Natural killer cell (primary cell): ENCODE results near the gene PNMA8A. TPM values are rescaled to one million over a fixed set of nuclear protein-coding genes. Genes with fewer than 3 reads are reported as not detected.

ENCODE experiments used
- ATAC-seq, 3 donors: fragments of 150-1000 bp in 2 of 3; fragments of 200-7000 bp in 1 of 3; cut with Tn5 transposase; 1 replicate in 1 of 3; 2 replicates in 2 of 3; pipeline ENCODE4 v1.10.0; 2021; ENCODE audit warnings: mild to moderate bottlenecking in 2 of 3, moderate library complexity in 2 of 3
- DNase-seq, 2 donors: peaks; one replicate each; pipeline versions ENCODE4 v3.0.0 to v3.0.0-alpha.2; 2013 to 2021; ENCODE audit warnings: mixed read lengths in 1 of 2
- H3K27ac ChIP-seq: one replicate; pipeline ENCODE4 v1.5.1; 2013; ENCODE audit warnings: mild to moderate bottlenecking, low read length
- H3K27me3 ChIP-seq: one replicate; pipeline ENCODE4 v1.6.1; 2013; ENCODE audit warnings: low read length; ENCODE audit not compliant: control insufficient read depth, insufficient read depth
- H3K36me3 ChIP-seq: one replicate; pipeline ENCODE4 v1.6.1; 2013; ENCODE audit warnings: low read length; ENCODE audit not compliant: control insufficient read depth, insufficient read depth
- H3K4me1 ChIP-seq: one replicate; pipeline ENCODE4 v1.6.1; 2013; ENCODE audit warnings: low read length; ENCODE audit not compliant: control insufficient read depth, insufficient read depth
- H3K4me3 ChIP-seq: one replicate; pipeline ENCODE4 v1.5.1; 2013; ENCODE audit warnings: low read length
- H3K9me3 ChIP-seq: one replicate; pipeline ENCODE4 v1.6.1; 2013; ENCODE audit warnings: low read length; ENCODE audit not compliant: control insufficient read depth, insufficient read depth
- H3K27ac Mint-ChIP-seq, 2 donors: one replicate each; pipeline ENCODE4 v1.8.0; 2022; ENCODE audit warnings: mild to moderate bottlenecking in 2 of 2, mixed read lengths in 2 of 2, moderate library complexity in 1 of 2
- H3K27me3 Mint-ChIP-seq, 2 donors: one replicate each; pipeline ENCODE4 v1.8.0; 2022; ENCODE audit warnings: low read depth in 2 of 2, mixed read lengths in 2 of 2
- H3K36me3 Mint-ChIP-seq: one replicate; pipeline ENCODE4 v1.8.0; 2022; ENCODE audit warnings: mixed read lengths
- H3K4me1 Mint-ChIP-seq, 2 donors: one replicate each; pipeline ENCODE4 v1.8.0; 2022; ENCODE audit warnings: mixed read lengths in 2 of 2
- H3K4me3 Mint-ChIP-seq: one replicate; pipeline ENCODE4 v1.8.0; 2022; ENCODE audit warnings: mild to moderate bottlenecking, moderate library complexity, mixed read lengths
- H3K9me3 Mint-ChIP-seq, 2 donors: one replicate each; pipeline ENCODE4 v1.8.0; 2022; ENCODE audit warnings: mixed read lengths in 2 of 2
- CTCF ChIP-seq: fragments of 200-600 bp; IDR thresholded peaks from one replicate; pipeline ENCODE4 v1.8.0; 2022; ENCODE audit warnings: antibody characterized with exemption
- WGBS: methylation state at CpG from one replicate; pipeline ENCODE4 v1.1.7; 2013; ENCODE audit warnings: missing lambda C conversion rate; ENCODE audit not compliant: insufficient coverage; 5-methylcytosine and 5-hydroxymethylcytosine counted together
- intact Hi-C: fragments of 100-400 bp; cut with micrococcal nuclease; formaldehyde crosslinking; loops from one replicate; pipeline ENCODE4 v1.14.2; 2022
- total RNA-seq, 4 donors: library from RNA; stranded (reverse); fragments of 120-200 nt in 1 of 4; gene quantifications; one replicate each; pipeline versions ENCODE4 v1.2.3 to v1.2.4, GENCODE V29; 2013 to 2022

The PNMA8A gene
- total RNA-seq, 3 donors from 2014 or later (not counting 1 experiment from before 2014, with no cell fraction given) = not detected

- intact Hi-C loops = no loop called here
- Mint-ChIP-seq H3K9me3 (no peaks in the 10 kb centered on the region), H3K36me3 (no peaks in the 10 kb centered on the region), H3K4me3 (no peak overlapping the region), H3K27ac (no peak overlapping the region), H3K4me1 (no peaks in the 10 kb centered on the region), H3K27me3 (peaks cover 37% of the 10 kb centered on the region in 2 donors)
- Histone ChIP-seq H3K4me1 (peaks cover 3% of the 10 kb centered on the region), H3K9me3 (no peaks in the 10 kb centered on the region), H3K4me3 (no peak overlapping the region), H3K27me3 (peaks cover 4% of the 10 kb centered on the region), H3K36me3 (no peaks in the 10 kb centered on the region), H3K27ac (no peak overlapping the region)
- WGBS = 100% methylated on average over 1 of the region's 2 CpGs
- ATAC-seq (no peak), DNase-seq (no peak)
- TF ChIP-seq CTCF = no peak
These were observed 4.6 kb upstream of the PNMA8A start for GRCh38 chr19:46475986-46476385.

GRCh38 chr19:46474211-46474610 is 2.8 kb upstream of the PNMA8A start:
- peaks cover 3% of the 10 kb centered on the region for H3K4me1 ChIP-seq
- Mint-ChIP-seq H3K4me1 (no peaks in the 10 kb centered on the region), H3K36me3 (no peaks in the 10 kb centered on the region), H3K9me3 (no peaks in the 10 kb centered on the region), H3K27ac (no peak overlapping the region), H3K27me3 (peaks cover 44 to 49% of the 10 kb centered on the region in 2 donors), H3K4me3 (no peak overlapping the region)
- ATAC-seq = no peak
- peaks cover 5% of the 10 kb centered on the region for H3K27me3 ChIP-seq
- WGBS = 88% methylated on average over 8 of the region's 8 CpGs
- no peaks in the 10 kb centered on the region for H3K9me3 ChIP-seq
- no peak overlapping the region for H3K4me3 ChIP-seq
- no peak overlapping the region for H3K27ac ChIP-seq
- no peaks in the 10 kb centered on the region for H3K36me3 ChIP-seq
- no peak for TF ChIP-seq CTCF
- no peak for DNase-seq
- intact Hi-C loops = no loop called here

- intact Hi-C loops = no loop called here
- peaks cover 5% of the 10 kb centered on the region for H3K27me3 ChIP-seq
- Mint-ChIP-seq H3K4me1 (no peaks in the 10 kb centered on the region), H3K9me3 (no peaks in the 10 kb centered on the region), H3K27ac (no peak overlapping the region), H3K27me3 (peaks cover 36 to 42% of the 10 kb centered on the region in 2 donors), H3K4me3 (no peak overlapping the region), H3K36me3 (no peaks in the 10 kb centered on the region)
- H3K9me3 ChIP-seq = no peaks in the 10 kb centered on the region
- DNase-seq (no peak), ATAC-seq (no peak)
- no peak overlapping the region for H3K4me3 ChIP-seq
- TF ChIP-seq CTCF = no peak
- no peak overlapping the region for H3K27ac ChIP-seq
- H3K36me3 ChIP-seq = no peaks in the 10 kb centered on the region
- H3K4me1 ChIP-seq = peaks cover 3% of the 10 kb centered on the region
- WGBS = 86% methylated on average over 4 of the region's 4 CpGs
These were observed 1.2 kb upstream of the PNMA8A start for GRCh38 chr19:46472592-46472991.

- no peaks in the 10 kb centered on the region for H3K36me3 Mint-ChIP-seq
- peaks cover 36 to 42% of the 10 kb centered on the region in 2 donors for H3K27me3 Mint-ChIP-seq
- no peaks in the 10 kb centered on the region for H3K9me3 Mint-ChIP-seq
- H3K36me3 ChIP-seq = no peaks in the 10 kb centered on the region
- WGBS = 61% methylated on average over 11 of the region's 11 CpGs
- H3K4me3 ChIP-seq = no peak overlapping the region
- H3K4me1 Mint-ChIP-seq = no peaks in the 10 kb centered on the region
- DNase-seq (no peak), ATAC-seq (no peak)
- intact Hi-C loops = no loop called here
- no peaks in the 10 kb centered on the region for H3K9me3 ChIP-seq
- H3K4me1 ChIP-seq = peaks cover 3% of the 10 kb centered on the region
- no peak overlapping the region for H3K27ac Mint-ChIP-seq
- H3K27me3 ChIP-seq = peaks cover 5% of the 10 kb centered on the region
- no peak overlapping the region for H3K4me3 Mint-ChIP-seq
- no peak overlapping the region for H3K27ac ChIP-seq
- TF ChIP-seq CTCF = no peak
These were observed 614 bp upstream of the PNMA8A start for GRCh38 chr19:46471811-46472543.
